ENCODE measurements around the gene USP12. TPM values are rescaled to one million over a fixed set of nuclear protein-coding genes. Genes with fewer than 3 reads are reported as not detected.

USP12 gene
- total and polyA plus RNA-seq, 12 donors: 4.6 to 20.3 (median 13.3) TPM

DNA sequence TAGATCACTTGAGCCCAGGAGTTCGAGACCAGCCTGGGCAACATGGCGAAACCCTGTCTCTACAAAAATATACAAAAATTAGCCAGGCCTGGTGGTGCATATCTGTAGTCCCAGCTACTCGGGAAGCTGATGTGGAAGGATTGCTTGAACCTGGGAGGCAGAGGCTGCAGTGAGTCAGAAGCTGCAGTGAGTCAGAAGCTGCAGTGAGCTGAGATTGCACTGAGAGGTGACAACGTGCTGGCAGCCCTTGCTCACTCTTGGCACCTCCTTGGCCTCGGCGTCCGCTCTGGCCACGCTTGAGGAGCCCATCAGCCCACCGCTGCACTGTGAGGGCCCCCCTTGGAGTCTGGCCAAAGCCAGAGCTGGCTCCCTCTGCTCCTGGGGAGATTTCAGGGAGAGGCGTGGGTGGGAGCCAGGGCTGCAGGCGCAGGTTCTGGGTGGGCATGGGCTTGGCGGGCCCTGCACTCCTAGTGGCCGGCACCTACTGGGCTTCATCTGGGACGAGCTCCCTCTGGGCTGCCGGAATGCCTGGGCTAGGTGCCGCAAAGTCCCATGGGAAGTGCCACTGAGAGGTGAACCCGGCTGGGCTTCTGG is 40.3 kb upstream of the USP12 start:
- peak in 5 of 7 donors; percentile 19 to 56 (median 39) for DNase-seq
- 52 to 81% (median 79%) methylated on average over 3 to 17 of the region's 17 CpGs for WGBS, 4 donors
- H3K27me3 ChIP-seq: no peaks in the 10 kb centered on the region
- no peaks in the 10 kb centered on the region for H3K9me3 ChIP-seq (replicated peaks in 1 of 3)
- TF ChIP-seq CTCF (IDR thresholded peaks at IDR 0.05) (no peak), POLR2A (IDR thresholded peaks at IDR 0.05) (no peak)
- no peaks in the 10 kb centered on the region for H3K4me1 ChIP-seq (replicated peaks in 1 of 2)
- intact Hi-C loops (cut with DNase I): no loop called here
- no peak overlapping the region for H3K4me3 ChIP-seq
- no peaks in the 10 kb centered on the region for H3K36me3 ChIP-seq (replicated peaks in 1 of 2)
- H3K27ac ChIP-seq: no peak overlapping the region

DNA sequence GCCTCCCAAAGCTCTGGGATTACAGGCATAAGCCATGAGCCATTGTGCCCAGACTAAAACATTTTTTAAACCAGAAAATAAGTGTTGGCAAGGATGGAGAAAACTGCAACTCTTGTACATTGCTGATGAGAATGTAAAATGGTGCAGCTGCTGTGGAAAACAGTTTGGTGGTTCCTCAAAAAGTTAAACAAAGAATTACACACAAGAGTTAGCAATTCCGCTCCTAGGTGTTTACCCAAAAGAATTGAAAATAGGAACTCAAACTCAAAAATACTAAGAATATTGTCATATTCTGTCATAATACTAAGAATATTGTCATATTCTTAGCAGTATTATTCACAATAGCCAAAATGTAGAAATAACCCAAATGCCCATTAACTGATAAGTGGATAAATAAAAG is 39.7 kb upstream of the USP12 start:
- H3K4me1 ChIP-seq (replicated peaks in 1 of 2): no peaks in the 10 kb centered on the region
- 89 to 97% (median 97%) methylated on average over 1 of the region's 1 CpG for WGBS, 4 donors
- H3K9me3 ChIP-seq (replicated peaks in 1 of 3): no peaks in the 10 kb centered on the region
- intact Hi-C loops (cut with DNase I): no loop called here
- TF ChIP-seq CTCF (IDR thresholded peaks at IDR 0.05): no peak
- no peak for TF ChIP-seq POLR2A (IDR thresholded peaks at IDR 0.05)
- no peak overlapping the region for H3K27ac ChIP-seq
- DNase-seq: no peak
- no peak overlapping the region for H3K4me3 ChIP-seq
- H3K36me3 ChIP-seq (replicated peaks in 1 of 2): no peaks in the 10 kb centered on the region
- H3K27me3 ChIP-seq: no peaks in the 10 kb centered on the region

GRCh38 chr13:27208514-27208913 is 36.9 kb upstream of the USP12 start:
- DNase-seq: no peak
- Histone ChIP-seq H3K36me3 (replicated peaks in 1 of 2) (no peaks in the 10 kb centered on the region), H3K4me3 (no peak overlapping the region), H3K27me3 (no peaks in the 10 kb centered on the region), H3K9me3 (replicated peaks in 1 of 3) (no peaks in the 10 kb centered on the region), H3K27ac (no peak overlapping the region), H3K4me1 (replicated peaks in 1 of 2) (no peaks in the 10 kb centered on the region)
- intact Hi-C loops (cut with DNase I): no loop called here
- TF ChIP-seq POLR2A (IDR thresholded peaks at IDR 0.05): no peak
- no peak for TF ChIP-seq CTCF (IDR thresholded peaks at IDR 0.05)
- 79 to 97% (median 85%) methylated on average over 1 of the region's 1 CpG for WGBS, 4 donors

DNA sequence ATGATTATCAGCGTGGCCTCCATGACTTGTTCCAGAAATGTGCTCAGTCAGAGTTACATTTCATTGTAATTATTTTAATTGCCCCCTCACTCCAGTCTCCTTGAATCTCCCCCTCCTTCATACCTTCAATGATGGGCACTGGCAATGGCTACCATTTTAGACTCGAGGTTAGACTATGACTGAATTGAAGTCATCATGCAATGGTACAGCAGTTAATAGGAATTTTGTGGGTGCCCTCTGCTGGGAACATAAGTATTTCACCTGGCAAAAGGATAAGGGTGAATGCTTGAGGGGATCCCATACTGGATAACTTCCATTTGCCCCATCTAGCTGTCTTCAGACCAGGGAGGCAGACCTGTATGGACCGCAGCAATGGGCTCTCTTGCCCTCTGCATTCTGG is 32.2 kb upstream of the USP12 start:
- H3K4me1 ChIP-seq (replicated peaks in 1 of 2): no peaks in the 10 kb centered on the region
- peak in 1 of 7 donors; percentile 18 for DNase-seq
- H3K9me3 ChIP-seq (replicated peaks in 1 of 3): no peaks in the 10 kb centered on the region
- 72 to 83% (median 75%) methylated on average over 3 of the region's 3 CpGs for WGBS, 4 donors
- no peaks in the 10 kb centered on the region for H3K27me3 ChIP-seq
- no peak overlapping the region for H3K4me3 ChIP-seq
- no peak overlapping the region for H3K27ac ChIP-seq
- no peak for TF ChIP-seq POLR2A (IDR thresholded peaks at IDR 0.05)
- peak in 3 of 6 experiments; percentile 13 to 31 (median 17) for TF ChIP-seq CTCF (IDR thresholded peaks at IDR 0.05)
- no peaks in the 10 kb centered on the region for H3K36me3 ChIP-seq (replicated peaks in 1 of 2)
- intact Hi-C loops (cut with DNase I): no loop called here
